Fibroblast of lung (primary cell): ENCODE data around the gene MACF1. TPM values are rescaled to one million over a fixed set of nuclear protein-coding genes. Genes with fewer than 3 reads are reported as not detected.

Experiments
- DNase-seq, 2 donors: peaks; one replicate each; pipeline versions ENCODE4 v3.0.0 to v3.0.0-alpha.2; 2010; ENCODE audit warnings: low read depth in 2 of 2
- H2AFZ ChIP-seq: 2 replicates; pipeline ENCODE4 v1.5.1; 2012; ENCODE audit warnings: low read length, control low read depth, inconsistent platforms
- H3K27ac ChIP-seq: 2 replicates; pipeline ENCODE4 v1.5.1; 2011; ENCODE audit warnings: low read length, control low read depth; ENCODE audit not compliant: insufficient read depth
- H3K27me3 ChIP-seq: 2 replicates; pipeline ENCODE4 v1.5.1; 2011; ENCODE audit warnings: mild to moderate bottlenecking, low read length; ENCODE audit not compliant: control insufficient read depth, insufficient read depth
- H3K36me3 ChIP-seq: 2 replicates; pipeline ENCODE4 v1.5.1; 2011; ENCODE audit warnings: low read length; ENCODE audit not compliant: control insufficient read depth, insufficient read depth
- H3K4me1 ChIP-seq: 2 replicates; pipeline ENCODE4 v1.5.1; 2011; ENCODE audit warnings: low read length; ENCODE audit not compliant: control insufficient read depth, insufficient read depth; ENCODE audit errors: extremely low read depth
- H3K4me2 ChIP-seq: 2 replicates; pipeline ENCODE4 v1.5.1; 2011; ENCODE audit warnings: low read length, control low read depth; ENCODE audit not compliant: insufficient read depth; ENCODE audit errors: extremely low read depth
- H3K4me3 ChIP-seq, 4 experiments: fragments of 200-600 bp in 1 of 4; sonication (generic) in 1 of 4; replicated peaks in 1 of 4; 2 replicates each; pipeline ENCODE4 v1.5.1; 2011 to 2016; ENCODE audit warnings: low read length in 4 of 4, low read depth in 3 of 4, mild to moderate bottlenecking in 3 of 4, control low read depth in 2 of 4, inconsistent platforms in 1 of 4, mixed read lengths in 1 of 4; ENCODE audit not compliant: insufficient read depth in 1 of 4; ENCODE audit errors: control extremely low read depth in 1 of 4
- H3K79me2 ChIP-seq: 2 replicates; pipeline ENCODE4 v1.5.1; 2012; ENCODE audit warnings: mild to moderate bottlenecking, low read length, inconsistent platforms; ENCODE audit not compliant: control insufficient read depth, insufficient read depth
- H3K9ac ChIP-seq: 2 replicates; pipeline ENCODE4 v1.5.1; 2011; ENCODE audit warnings: mild to moderate bottlenecking, low read length, control low read depth; ENCODE audit not compliant: insufficient read depth
- H3K9me3 ChIP-seq: 2 replicates; pipeline ENCODE4 v1.5.1; 2012; ENCODE audit warnings: low read depth, low read length; ENCODE audit not compliant: control insufficient read depth, insufficient read depth
- H4K20me1 ChIP-seq: 2 replicates; pipeline ENCODE4 v1.5.1; 2011; ENCODE audit warnings: low read length; ENCODE audit not compliant: control insufficient read depth, insufficient read depth; ENCODE audit errors: extremely low read depth
- CTCF ChIP-seq, 2 donors: IDR thresholded peaks in 1 of 2; conservative IDR thresholded peaks in 1 of 2; 1 replicate in 1 of 2; 2 replicates in 1 of 2; pipeline ENCODE4 v1.5.1; 2011 to 2012; ENCODE audit warnings: low read length in 2 of 2, control low read depth in 1 of 2, inconsistent platforms in 1 of 2, low read depth in 1 of 2, mild to moderate bottlenecking in 1 of 2
- EZH2 ChIP-seq: IDR thresholded peaks from 2 replicates; pipeline ENCODE4 v1.5.1; 2012; ENCODE audit warnings: low read length, control low read depth, mild to moderate bottlenecking; ENCODE audit errors: missing control alignments
- polyA plus RNA-seq, 2 donors: library from polyadenylated mRNA; depleted of rRNA in 1 of 2; stranded (reverse) in 1 of 2; unstranded in 1 of 2; fragments of >200 nt; gene quantifications; 2 replicates each; pipeline ENCODE4 v1.2.1, GENCODE V29; 2011 to 2012; ENCODE audit warnings: missing spikeins in 1 of 2
- total RNA-seq: library from RNA; depleted of rRNA; stranded (reverse); fragments of >200 nt; gene quantifications from 2 replicates; pipeline ENCODE4 v1.2.1, GENCODE V29; 2014

Gene MACF1
- total and polyA plus RNA-seq, 2 donors (not counting 1 experiment from before 2014, with no cell fraction given), result 178 to 414 TPM

GRCh38 chr1:39394059-39394458 lies 189.6 kb downstream of the MACF1 start:
- no peak overlapping the region for H3K27ac ChIP-seq
- no peaks in the 10 kb centered on the region for H4K20me1 ChIP-seq
- H2AFZ ChIP-seq, result no peak overlapping the region
- no peak overlapping the region for H3K4me2 ChIP-seq
- no peak for DNase-seq
- peaks cover 53% of the 10 kb centered on the region for H3K4me1 ChIP-seq
- TF ChIP-seq EZH2 (no peak), CTCF (conservative IDR thresholded peaks at IDR 0.05 in 1 of 2, IDR thresholded peaks at IDR 0.05 in 1 of 2; ENCODE audit: low read depth in 1 of 2, low read length in 2 of 2) (no peak)
- H3K9ac ChIP-seq, result no peak overlapping the region
- no peaks in the 10 kb centered on the region for H3K36me3 ChIP-seq
- H3K79me2 ChIP-seq, result peaks cover 64% of the 10 kb centered on the region
- H3K27me3 ChIP-seq, result no peaks in the 10 kb centered on the region
- H3K9me3 ChIP-seq, result no peaks in the 10 kb centered on the region
- no peak overlapping the region for H3K4me3 ChIP-seq

GRCh38 chr1:39394598-39394997 lies 190.1 kb downstream of the MACF1 start:
- peaks cover 61% of the 10 kb centered on the region for H3K79me2 ChIP-seq
- H3K9ac ChIP-seq, result no peak overlapping the region
- TF ChIP-seq CTCF (conservative IDR thresholded peaks at IDR 0.05 in 1 of 2, IDR thresholded peaks at IDR 0.05 in 1 of 2; ENCODE audit: low read depth in 1 of 2, low read length in 2 of 2) (no peak), EZH2 (no peak)
- H2AFZ ChIP-seq, result no peak overlapping the region
- H3K27ac ChIP-seq, result peak overlapping the region; percentile 36
- peak in 1 of 2 donors; percentile 61 for DNase-seq
- no peaks in the 10 kb centered on the region for H4K20me1 ChIP-seq
- H3K36me3 ChIP-seq, result no peaks in the 10 kb centered on the region
- H3K4me2 ChIP-seq, result no peak overlapping the region
- no peaks in the 10 kb centered on the region for H3K9me3 ChIP-seq
- peaks cover 56% of the 10 kb centered on the region for H3K4me1 ChIP-seq
- H3K4me3 ChIP-seq, result no peak overlapping the region
- no peaks in the 10 kb centered on the region for H3K27me3 ChIP-seq

- Histone ChIP-seq H2AFZ (no peak overlapping the region), H3K4me3 (no peak overlapping the region), H3K4me1 (peaks cover 61% of the 10 kb centered on the region), H3K27ac (peak overlapping the region; percentile 40), H3K27me3 (no peaks in the 10 kb centered on the region), H3K36me3 (no peaks in the 10 kb centered on the region), H4K20me1 (no peaks in the 10 kb centered on the region), H3K9me3 (no peaks in the 10 kb centered on the region), H3K79me2 (peaks cover 59% of the 10 kb centered on the region), H3K4me2 (peak overlapping the region; percentile 86), H3K9ac (no peak overlapping the region)
- TF ChIP-seq CTCF (conservative IDR thresholded peaks at IDR 0.05 in 1 of 2, IDR thresholded peaks at IDR 0.05 in 1 of 2; ENCODE audit: low read depth in 1 of 2, low read length in 2 of 2) (no peak), EZH2 (no peak)
- DNase-seq, result peak; percentile 74 to 96
These were observed 190.9 kb downstream of the MACF1 start for GRCh38 chr1:39395357-39395831.
